IMR-90 (cell line): ENCODE measurements around the gene SDR39U1.

Experiments
- BHLHE40 ChIP-seq: fragments of 150-350 bp; IDR thresholded peaks from 2 replicates; pipeline ENCODE4 v1.6.1; 2016; ENCODE audit warnings: mild to moderate bottlenecking, low read depth, low read length
- CEBPB ChIP-seq: IDR thresholded peaks from 2 replicates; pipeline ENCODE4 v1.6.1; 2012; ENCODE audit warnings: low read depth, low read length, improper control_type of control experiment
- CHD1 ChIP-seq: IDR thresholded peaks from 2 replicates; pipeline ENCODE4 v1.6.1; 2012; ENCODE audit warnings: low read depth, low read length, improper control_type of control experiment
- MAFK ChIP-seq: IDR thresholded peaks from 2 replicates; pipeline ENCODE4 v1.6.1; 2012; ENCODE audit warnings: low read depth, low read length, improper control_type of control experiment
- MAZ ChIP-seq: IDR thresholded peaks from 2 replicates; pipeline ENCODE4 v1.6.1; 2012; ENCODE audit warnings: low read depth, mild to moderate bottlenecking, low read length, improper control_type of control experiment, moderate library complexity, borderline replicate concordance
- MXI1 ChIP-seq: IDR thresholded peaks from 2 replicates; pipeline ENCODE4 v1.6.1; 2012; ENCODE audit warnings: low read depth, mild to moderate bottlenecking, low read length, moderate library complexity, borderline replicate concordance
- POLR2A ChIP-seq: IDR thresholded peaks from 2 replicates; pipeline ENCODE4 v1.6.1; 2012; ENCODE audit warnings: mild to moderate bottlenecking, low read depth, low read length
- RAD21 ChIP-seq: IDR thresholded peaks from 2 replicates; pipeline ENCODE4 v1.6.1; 2012; ENCODE audit warnings: low read length, improper control_type of control experiment
- RCOR1 ChIP-seq: IDR thresholded peaks from 2 replicates; pipeline ENCODE4 v1.6.1; 2012; ENCODE audit warnings: mild to moderate bottlenecking, low read length, improper control_type of control experiment; ENCODE audit not compliant: insufficient replicate concordance
- RFX5 ChIP-seq: IDR thresholded peaks from 2 replicates; pipeline ENCODE4 v1.8.0; 2012; ENCODE audit warnings: low read depth, mild to moderate bottlenecking, low read length, moderate library complexity
- SMC3 ChIP-seq: fragments of 150-350 bp; IDR thresholded peaks from 2 replicates; pipeline ENCODE4 v1.6.1; 2016; ENCODE audit warnings: low read depth, mild to moderate bottlenecking, antibody characterized with exemption, low read length, moderate library complexity
- TF ChIP-seq, protein P1 (sequence below): conservative IDR thresholded peaks from 2 replicates; pipeline ENCODE4 v1.5.1; 2012; ENCODE audit warnings: mild to moderate bottlenecking, low read depth, low read length, improper control_type of control experiment
- TF ChIP-seq, protein P2 (sequence below): fragments of 150-350 bp; IDR thresholded peaks from 2 replicates; pipeline ENCODE4 v1.6.1; 2017; ENCODE audit warnings: mild to moderate bottlenecking, antibody characterized with exemption, low read length, low read depth

DNA sequence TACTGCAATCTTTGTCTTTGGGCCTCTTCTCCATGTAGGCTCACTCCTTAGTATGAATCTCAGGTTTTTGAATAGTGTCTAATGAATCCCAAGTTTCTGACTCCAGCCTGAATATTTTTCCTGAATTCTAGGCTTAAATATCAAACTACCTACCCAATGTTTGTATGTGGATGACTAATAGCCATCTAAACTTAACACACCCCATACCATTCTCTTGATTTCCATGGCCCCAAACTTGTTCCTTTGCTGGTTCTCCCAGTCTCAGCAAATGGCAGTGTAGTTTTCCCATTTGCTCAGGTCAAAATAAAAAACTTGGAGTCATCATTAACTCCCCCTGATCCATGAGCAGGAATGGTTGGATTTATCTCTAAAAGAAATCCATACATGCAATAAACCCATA lies 18.8 kb upstream of the SDR39U1 start:
- TF ChIP-seq, protein P1, sequence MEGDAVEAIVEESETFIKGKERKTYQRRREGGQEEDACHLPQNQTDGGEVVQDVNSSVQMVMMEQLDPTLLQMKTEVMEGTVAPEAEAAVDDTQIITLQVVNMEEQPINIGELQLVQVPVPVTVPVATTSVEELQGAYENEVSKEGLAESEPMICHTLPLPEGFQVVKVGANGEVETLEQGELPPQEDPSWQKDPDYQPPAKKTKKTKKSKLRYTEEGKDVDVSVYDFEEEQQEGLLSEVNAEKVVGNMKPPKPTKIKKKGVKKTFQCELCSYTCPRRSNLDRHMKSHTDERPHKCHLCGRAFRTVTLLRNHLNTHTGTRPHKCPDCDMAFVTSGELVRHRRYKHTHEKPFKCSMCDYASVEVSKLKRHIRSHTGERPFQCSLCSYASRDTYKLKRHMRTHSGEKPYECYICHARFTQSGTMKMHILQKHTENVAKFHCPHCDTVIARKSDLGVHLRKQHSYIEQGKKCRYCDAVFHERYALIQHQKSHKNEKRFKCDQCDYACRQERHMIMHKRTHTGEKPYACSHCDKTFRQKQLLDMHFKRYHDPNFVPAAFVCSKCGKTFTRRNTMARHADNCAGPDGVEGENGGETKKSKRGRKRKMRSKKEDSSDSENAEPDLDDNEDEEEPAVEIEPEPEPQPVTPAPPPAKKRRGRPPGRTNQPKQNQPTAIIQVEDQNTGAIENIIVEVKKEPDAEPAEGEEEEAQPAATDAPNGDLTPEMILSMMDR = no peak
- TF ChIP-seq BHLHE40 (no peak), CEBPB (no peak), RAD21 (no peak), MAZ (no peak), SMC3 (no peak), POLR2A (no peak), RFX5 (no peak), RCOR1 (no peak), CHD1 (no peak), MXI1 (no peak), MAFK (no peak)
- TF ChIP-seq, protein P2, sequence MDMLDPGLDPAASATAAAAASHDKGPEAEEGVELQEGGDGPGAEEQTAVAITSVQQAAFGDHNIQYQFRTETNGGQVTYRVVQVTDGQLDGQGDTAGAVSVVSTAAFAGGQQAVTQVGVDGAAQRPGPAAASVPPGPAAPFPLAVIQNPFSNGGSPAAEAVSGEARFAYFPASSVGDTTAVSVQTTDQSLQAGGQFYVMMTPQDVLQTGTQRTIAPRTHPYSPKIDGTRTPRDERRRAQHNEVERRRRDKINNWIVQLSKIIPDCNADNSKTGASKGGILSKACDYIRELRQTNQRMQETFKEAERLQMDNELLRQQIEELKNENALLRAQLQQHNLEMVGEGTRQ = no peak
